ENCODE measurements around the gene TESK2. TPM values are rescaled to one million over a fixed set of nuclear protein-coding genes. Genes with fewer than 3 reads are reported as not detected.

Gene TESK2
- polyA plus RNA-seq, 1 donor (not counting 4 experiments of a cell fraction or from before 2014, with no cell fraction given): 2.0 TPM

GRCh38 chr1:45401524-45401923 lies 89.4 kb downstream of the TESK2 start:
- dilution Hi-C loops (cut with MboI; ENCODE audit: extremely low pct_ligation_motif_present, low sequenced_read_pairs): no loop called here

GRCh38 chr1:45400049-45400448 lies 90.9 kb downstream of the TESK2 start:
- Histone ChIP-seq H3K27ac (ENCODE audit: control insufficient read depth, insufficient read depth, low read length) (no peak overlapping the region), H3K4me1 (ENCODE audit: control insufficient read depth, extremely low read depth, insufficient read depth, low read length) (peaks cover 8% of the 10 kb centered on the region), H4K20me1 (ENCODE audit: control insufficient read depth, extremely low read depth, insufficient read depth, low read length) (no peaks in the 10 kb centered on the region), H3K79me2 (ENCODE audit: control insufficient read depth, insufficient read depth, low read length) (no peaks in the 10 kb centered on the region), H3K9ac (ENCODE audit: control insufficient read depth, extremely low read depth, insufficient read depth, low read length) (no peak overlapping the region), H3K36me3 (ENCODE audit: control insufficient read depth in 2 of 2, extremely low read depth in 1 of 2, insufficient read depth in 2 of 2, low read length in 2 of 2) (no peaks in the 10 kb centered on the region), H3K9me1 (ENCODE audit: control insufficient read depth, extremely low read depth, insufficient read depth, low read length) (no peaks in the 10 kb centered on the region), H2AFZ (ENCODE audit: control insufficient read depth, low read length) (no peak overlapping the region), H3K4me3 (ENCODE audit: control insufficient read depth in 2 of 3, extremely low read depth in 1 of 3, insufficient read depth in 2 of 3, low read depth in 1 of 3, low read length in 3 of 3) (no peak overlapping the region), H3K4me2 (ENCODE audit: control insufficient read depth, extremely low read depth, insufficient read depth, low read depth, low read length) (no peak overlapping the region), H3K9me3 (ENCODE audit: control insufficient read depth, low read depth, low read length) (no peaks in the 10 kb centered on the region), H3K27me3 (ENCODE audit: control insufficient read depth, extremely low read depth, insufficient read depth, low read length) (no peaks in the 10 kb centered on the region)
- FAIRE-seq (no peak), DNase-seq (ENCODE audit: low read depth, low spot score) (no peak)
- dilution Hi-C loops (cut with MboI; ENCODE audit: extremely low pct_ligation_motif_present, low sequenced_read_pairs): no loop called here
- no peak for TF ChIP-seq EZH2 (IDR thresholded peaks at IDR 0.05; ENCODE audit: low read length)
- TF ChIP-seq CTCF (optimal IDR thresholded peaks at IDR 0.05 in 1 of 3, IDR thresholded peaks at IDR 0.05 in 1 of 3, conservative IDR thresholded peaks at IDR 0.05 in 1 of 3; ENCODE audit: extremely low read depth in 1 of 3, insufficient read depth in 2 of 3, low read length in 3 of 3): no peak

More at GRCh38 chr1:45401524-45401923, 89.4 kb downstream of the TESK2 start:
- Histone ChIP-seq H3K36me3 (ENCODE audit: control insufficient read depth in 2 of 2, extremely low read depth in 1 of 2, insufficient read depth in 2 of 2, low read length in 2 of 2) (no peaks in the 10 kb centered on the region), H3K9ac (ENCODE audit: control insufficient read depth, extremely low read depth, insufficient read depth, low read length) (no peak overlapping the region), H3K4me2 (ENCODE audit: control insufficient read depth, extremely low read depth, insufficient read depth, low read depth, low read length) (no peak overlapping the region), H3K4me1 (ENCODE audit: control insufficient read depth, extremely low read depth, insufficient read depth, low read length) (peaks cover 8% of the 10 kb centered on the region), H3K4me3 (ENCODE audit: control insufficient read depth in 2 of 3, extremely low read depth in 1 of 3, insufficient read depth in 2 of 3, low read depth in 1 of 3, low read length in 3 of 3) (no peak overlapping the region), H4K20me1 (ENCODE audit: control insufficient read depth, extremely low read depth, insufficient read depth, low read length) (no peaks in the 10 kb centered on the region), H3K27ac (ENCODE audit: control insufficient read depth, insufficient read depth, low read length) (no peak overlapping the region), H3K27me3 (ENCODE audit: control insufficient read depth, extremely low read depth, insufficient read depth, low read length) (no peaks in the 10 kb centered on the region), H3K79me2 (ENCODE audit: control insufficient read depth, insufficient read depth, low read length) (no peaks in the 10 kb centered on the region), H3K9me1 (ENCODE audit: control insufficient read depth, extremely low read depth, insufficient read depth, low read length) (no peaks in the 10 kb centered on the region), H3K9me3 (ENCODE audit: control insufficient read depth, low read depth, low read length) (no peaks in the 10 kb centered on the region), H2AFZ (ENCODE audit: control insufficient read depth, low read length) (no peak overlapping the region)
- TF ChIP-seq CTCF (optimal IDR thresholded peaks at IDR 0.05 in 1 of 3, IDR thresholded peaks at IDR 0.05 in 1 of 3, conservative IDR thresholded peaks at IDR 0.05 in 1 of 3; ENCODE audit: extremely low read depth in 1 of 3, insufficient read depth in 2 of 3, low read length in 3 of 3) (no peak), EZH2 (IDR thresholded peaks at IDR 0.05; ENCODE audit: low read length) (no peak)
- FAIRE-seq (no peak), DNase-seq (ENCODE audit: low read depth, low spot score) (no peak)

All from keratinocyte (primary cell).